Muscle of leg (tissue), 11 donors: ENCODE data around the gene KIF25. TPM values are rescaled to one million over a fixed set of nuclear protein-coding genes. Genes with fewer than 3 reads are reported as not detected.

ENCODE experiments used
- DNase-seq: peaks from one replicate; pipeline ENCODE4 v3.0.0; 2013
- H3K27ac ChIP-seq: one replicate; pipeline ENCODE4 v1.5.1; 2013; ENCODE audit warnings: mild to moderate bottlenecking, low read length, control low read depth
- H3K27me3 ChIP-seq: one replicate; pipeline ENCODE4 v1.6.1; 2013; ENCODE audit warnings: low read length; ENCODE audit not compliant: control insufficient read depth, insufficient read depth
- H3K36me3 ChIP-seq: one replicate; pipeline ENCODE4 v1.6.1; 2013; ENCODE audit warnings: low read length; ENCODE audit not compliant: control insufficient read depth, insufficient read depth
- H3K4me1 ChIP-seq: one replicate; pipeline ENCODE4 v1.6.1; 2013; ENCODE audit warnings: low read length; ENCODE audit not compliant: control insufficient read depth, insufficient read depth
- H3K4me3 ChIP-seq: one replicate; pipeline ENCODE4 v1.5.1; 2013; ENCODE audit warnings: low read length, control low read depth
- H3K9me3 ChIP-seq: replicated peaks from 2 replicates; pipeline ENCODE4 v1.6.1; 2013; ENCODE audit warnings: low read depth, low read length; ENCODE audit not compliant: control insufficient read depth
- WGBS: methylation state at CpG from one replicate; pipeline ENCODE4 v1.1.5; 2013; ENCODE audit warnings: missing lambda C conversion rate; ENCODE audit not compliant: insufficient coverage; 5-methylcytosine and 5-hydroxymethylcytosine counted together
- polyA plus RNA-seq, 8 donors: library from polyadenylated mRNA; unstranded; fragments of 120-200 nt; gene quantifications; one replicate each; pipeline versions ENCODE4 v1.2.1 to v1.2.3, GENCODE V29; 2013; ENCODE audit warnings: inconsistent platforms in 1 of 8, low replicate concordance in 1 of 8; ENCODE audit not compliant: insufficient read length in 8 of 8, insufficient read depth in 1 of 8
- total RNA-seq: library from RNA; stranded (reverse); fragments of 120-200 nt; gene quantifications from one replicate; pipeline ENCODE4 v1.2.4, GENCODE V29; 2013

Gene KIF25
- total and polyA plus RNA-seq, 9 donors, result 0.24 to 1.8 (median 0.69) TPM

DNA sequence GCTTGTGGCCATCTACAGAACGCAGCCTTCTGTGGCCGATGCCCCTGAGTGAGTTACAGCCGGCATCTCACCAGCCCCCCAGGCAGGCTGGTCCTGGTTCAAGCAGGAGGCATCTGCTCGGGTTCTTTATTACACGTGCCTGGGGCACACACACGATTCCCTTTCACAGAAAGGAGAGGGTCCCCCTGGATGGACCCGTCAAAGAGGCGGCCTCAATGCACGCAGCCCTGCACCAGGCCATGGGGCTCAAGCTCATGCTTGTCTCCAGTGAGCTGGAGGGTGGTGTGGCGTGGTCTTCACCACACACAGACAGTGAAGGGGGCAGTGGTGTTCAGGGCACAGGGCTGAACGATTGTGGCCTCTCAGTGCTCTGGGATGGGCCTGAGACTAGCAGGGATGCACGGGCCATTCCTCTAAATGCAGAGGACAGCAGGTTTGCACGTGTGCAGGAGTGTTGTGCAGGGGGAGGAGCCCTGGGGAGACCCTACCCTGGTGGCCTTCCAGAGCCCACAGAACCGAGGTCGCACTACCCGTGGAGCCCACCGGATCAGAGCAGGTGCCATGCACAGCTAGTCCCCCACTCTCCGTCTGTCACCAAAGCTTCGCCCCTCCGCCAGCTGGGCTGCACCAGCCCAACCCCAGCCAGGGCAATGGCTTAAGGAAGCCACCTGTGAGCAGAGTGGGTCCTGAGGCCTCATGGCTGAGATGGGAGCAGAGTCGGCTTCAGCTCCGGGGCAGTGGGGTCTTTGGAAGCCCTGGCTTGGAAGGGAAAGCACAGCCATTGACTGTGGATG is 58.4 kb downstream of the KIF25 start:
- WGBS, result 82% methylated on average over 22 of the region's 22 CpGs
- Histone ChIP-seq H3K9me3 (no peaks in the 10 kb centered on the region), H3K27me3 (peaks cover 2% of the 10 kb centered on the region), H3K27ac (no peak overlapping the region), H3K4me1 (peaks cover 34% of the 10 kb centered on the region), H3K36me3 (no peaks in the 10 kb centered on the region), H3K4me3 (no peak overlapping the region)
- DNase-seq, result no peak

DNA sequence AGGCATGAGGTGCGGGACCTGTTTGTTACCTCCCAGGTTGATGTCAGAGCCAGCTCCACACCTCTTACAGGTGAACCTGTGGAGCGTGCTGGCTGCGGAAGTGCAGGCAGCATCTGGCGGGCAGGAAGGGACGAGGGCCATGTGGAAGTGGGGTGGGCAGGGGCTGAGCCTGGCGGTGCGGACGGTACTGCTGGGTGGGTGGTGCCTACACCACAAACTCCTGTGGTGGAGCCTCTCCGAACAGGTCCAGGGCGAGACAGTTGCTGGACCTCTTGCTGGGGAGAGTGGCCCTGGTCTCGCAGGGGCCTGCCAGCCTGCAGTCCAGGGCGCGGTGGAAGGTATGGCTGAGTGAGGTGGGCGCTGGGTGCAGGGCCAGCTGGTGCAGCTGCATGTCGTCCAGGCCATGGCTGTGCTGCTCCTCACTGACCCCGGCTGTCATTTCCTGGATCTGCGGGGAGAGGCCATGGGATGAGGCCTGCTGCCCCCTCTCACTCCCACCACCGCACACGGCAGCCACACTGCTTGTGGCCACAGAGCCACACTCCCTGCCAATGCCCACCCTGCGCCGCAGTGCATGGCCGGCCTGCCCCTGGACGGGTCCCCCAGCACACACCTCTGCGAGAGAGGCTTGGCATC is 59.5 kb downstream of the KIF25 start:
- no peaks in the 10 kb centered on the region for H3K36me3 ChIP-seq
- peaks cover 2% of the 10 kb centered on the region for H3K27me3 ChIP-seq
- no peak overlapping the region for H3K27ac ChIP-seq
- 91% methylated on average over 23 of the region's 24 CpGs for WGBS
- no peak overlapping the region for H3K4me3 ChIP-seq
- H3K9me3 ChIP-seq, result no peaks in the 10 kb centered on the region
- H3K4me1 ChIP-seq, result peaks cover 43% of the 10 kb centered on the region
- no peak for DNase-seq

DNA sequence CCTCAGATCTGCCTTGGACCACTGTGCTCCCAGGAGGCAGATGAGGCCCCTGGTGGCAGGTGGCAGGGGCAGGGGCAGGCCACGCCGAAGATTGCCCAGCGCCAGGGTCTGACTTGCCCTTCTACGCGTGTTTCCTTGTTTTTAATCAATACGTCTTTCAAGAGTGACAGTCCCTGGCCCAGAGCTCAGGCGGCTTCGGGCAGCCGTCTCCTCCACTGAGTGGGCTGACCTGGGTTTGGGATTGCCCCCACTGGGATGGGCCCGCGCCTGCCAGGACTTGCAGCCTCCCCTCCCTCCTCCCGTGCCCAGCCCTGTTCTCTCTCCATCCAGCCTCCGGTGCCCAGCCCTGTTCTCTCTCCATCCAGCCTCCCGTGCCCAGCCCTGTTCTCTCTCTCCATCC is 60.4 kb downstream of the KIF25 start:
- Histone ChIP-seq H3K4me3 (no peak overlapping the region), H3K27ac (no peak overlapping the region), H3K9me3 (no peaks in the 10 kb centered on the region), H3K4me1 (peaks cover 45% of the 10 kb centered on the region), H3K36me3 (no peaks in the 10 kb centered on the region), H3K27me3 (peaks cover 2% of the 10 kb centered on the region)
- 88% methylated on average over 13 of the region's 14 CpGs for WGBS
- no peak for DNase-seq

DNA sequence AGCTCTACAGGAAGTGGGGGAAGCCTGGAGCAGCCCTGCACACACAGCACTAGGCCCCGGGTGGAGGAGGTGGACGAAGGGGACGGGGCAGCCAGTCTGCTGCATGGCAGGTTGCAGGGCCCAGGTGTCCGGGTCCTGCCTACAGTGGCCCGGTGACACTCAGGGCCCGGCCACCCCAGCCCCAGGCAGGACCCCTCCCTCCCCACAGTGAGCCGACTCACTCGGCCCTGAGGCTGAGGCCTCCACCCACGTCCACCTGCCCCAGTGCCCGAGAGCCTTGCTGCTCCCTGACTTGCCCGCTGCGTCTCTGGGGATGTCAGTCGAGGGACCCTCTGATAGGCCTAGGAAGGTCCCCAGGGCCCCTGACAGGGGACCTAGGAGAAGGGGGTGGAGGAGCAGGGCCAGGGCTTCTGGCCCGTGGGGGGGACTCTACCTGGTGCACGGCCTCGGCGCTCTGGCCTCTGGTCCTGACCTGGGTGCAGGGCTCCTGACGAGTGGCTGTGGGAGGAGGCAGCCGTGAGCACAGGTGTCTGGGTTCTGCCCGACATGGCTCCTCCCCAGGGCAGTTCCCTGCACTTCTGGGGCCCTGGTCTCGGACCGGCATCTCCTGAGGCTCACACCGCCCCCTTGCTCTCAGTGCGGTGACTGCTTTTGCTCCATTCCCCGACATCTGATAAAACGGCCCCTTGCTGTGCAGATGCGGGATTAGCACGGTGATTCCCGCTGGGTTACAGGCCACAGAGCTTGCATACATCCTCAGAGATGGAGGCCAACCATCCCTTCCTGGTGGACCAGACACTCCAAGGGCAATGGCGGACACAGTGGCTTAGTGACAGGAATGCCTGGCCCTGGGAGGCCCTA is 61.5 kb downstream of the KIF25 start:
- no peak overlapping the region for H3K27ac ChIP-seq
- H3K4me1 ChIP-seq, result peaks cover 41% of the 10 kb centered on the region
- H3K9me3 ChIP-seq, result no peaks in the 10 kb centered on the region
- DNase-seq, result no peak
- peaks cover 2% of the 10 kb centered on the region for H3K27me3 ChIP-seq
- H3K4me3 ChIP-seq, result no peak overlapping the region
- 76% methylated on average over 18 of the region's 30 CpGs for WGBS
- H3K36me3 ChIP-seq, result no peaks in the 10 kb centered on the region

DNA sequence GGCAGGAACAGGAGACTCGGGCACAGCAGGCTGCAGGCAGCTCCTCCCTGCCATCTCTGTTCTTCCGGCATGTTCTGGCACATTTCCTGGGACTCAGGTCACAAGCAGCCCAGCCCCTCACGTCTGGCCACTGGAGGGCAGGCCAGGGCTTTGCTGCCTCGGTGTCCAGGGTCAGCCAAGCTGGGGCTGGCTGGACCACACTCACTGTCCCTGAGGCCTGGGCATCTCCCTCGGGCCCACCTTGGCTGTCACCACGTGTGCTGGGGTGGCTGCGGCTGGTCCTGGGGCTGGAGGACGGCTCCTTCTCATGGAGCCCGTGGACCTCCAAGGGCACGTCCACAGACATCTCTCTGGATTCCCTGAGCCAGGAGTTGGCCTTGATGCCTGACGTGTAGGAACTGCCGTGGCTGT is 63.1 kb downstream of the KIF25 start:
- no peak overlapping the region for H3K27ac ChIP-seq
- no peaks in the 10 kb centered on the region for H3K36me3 ChIP-seq
- peak; percentile 87 for DNase-seq
- H3K9me3 ChIP-seq, result no peaks in the 10 kb centered on the region
- WGBS, result 41% methylated on average over 10 of the region's 12 CpGs
- peaks cover 25% of the 10 kb centered on the region for H3K4me1 ChIP-seq
- peaks cover 1% of the 10 kb centered on the region for H3K27me3 ChIP-seq
- no peak overlapping the region for H3K4me3 ChIP-seq

DNA sequence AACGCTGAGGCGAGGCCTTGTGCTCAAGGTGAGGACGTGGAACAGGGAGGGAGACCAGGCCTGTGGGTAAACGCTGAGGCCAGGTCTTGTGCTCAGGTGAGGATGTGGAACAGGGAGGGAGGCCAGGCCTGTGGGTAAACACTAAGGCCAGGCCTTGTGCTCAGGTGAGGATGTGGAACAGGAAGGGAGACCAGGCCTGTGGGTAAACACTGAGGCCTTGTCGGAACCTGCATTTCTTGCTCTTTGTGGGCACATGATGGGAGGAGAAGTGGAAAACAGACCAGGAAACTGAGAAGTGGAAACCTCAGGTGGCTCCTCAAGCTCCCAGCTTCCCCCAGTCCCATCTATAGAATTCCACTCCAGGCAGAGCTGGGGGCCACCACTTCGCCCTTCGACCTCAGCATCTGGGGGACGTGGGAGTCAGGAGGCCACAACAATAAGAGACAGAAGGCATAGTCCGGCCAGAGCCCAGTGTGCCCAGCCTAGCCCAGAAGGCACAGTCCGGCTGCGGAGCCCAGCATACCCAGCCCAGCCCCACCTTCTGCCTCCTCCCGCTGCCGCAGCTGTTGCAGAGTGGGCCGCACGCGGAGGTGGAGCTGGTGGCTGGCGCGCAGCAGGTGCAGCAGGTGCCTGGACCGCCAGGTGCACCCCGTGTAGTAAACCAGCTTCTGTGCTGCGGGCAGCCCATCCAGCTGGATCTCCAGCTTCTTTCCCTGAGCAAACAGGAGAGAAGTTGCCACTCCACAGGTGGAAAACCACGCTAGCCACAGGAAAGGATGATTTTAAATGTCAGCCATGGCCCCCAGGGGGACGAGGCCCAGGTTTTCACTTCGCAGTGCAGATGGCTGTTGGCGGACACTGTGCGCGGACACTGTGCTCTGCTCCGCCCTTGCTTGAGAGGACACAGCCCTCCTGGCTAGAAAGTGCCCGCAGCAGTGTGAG is 64.1 kb downstream of the KIF25 start:
- Histone ChIP-seq H3K27ac (no peak overlapping the region), H3K27me3 (no peaks in the 10 kb centered on the region), H3K9me3 (no peaks in the 10 kb centered on the region), H3K4me3 (no peak overlapping the region), H3K4me1 (peaks cover 17% of the 10 kb centered on the region), H3K36me3 (no peaks in the 10 kb centered on the region)
- no peak for DNase-seq
- WGBS, result 85% methylated on average over 28 of the region's 29 CpGs

DNA sequence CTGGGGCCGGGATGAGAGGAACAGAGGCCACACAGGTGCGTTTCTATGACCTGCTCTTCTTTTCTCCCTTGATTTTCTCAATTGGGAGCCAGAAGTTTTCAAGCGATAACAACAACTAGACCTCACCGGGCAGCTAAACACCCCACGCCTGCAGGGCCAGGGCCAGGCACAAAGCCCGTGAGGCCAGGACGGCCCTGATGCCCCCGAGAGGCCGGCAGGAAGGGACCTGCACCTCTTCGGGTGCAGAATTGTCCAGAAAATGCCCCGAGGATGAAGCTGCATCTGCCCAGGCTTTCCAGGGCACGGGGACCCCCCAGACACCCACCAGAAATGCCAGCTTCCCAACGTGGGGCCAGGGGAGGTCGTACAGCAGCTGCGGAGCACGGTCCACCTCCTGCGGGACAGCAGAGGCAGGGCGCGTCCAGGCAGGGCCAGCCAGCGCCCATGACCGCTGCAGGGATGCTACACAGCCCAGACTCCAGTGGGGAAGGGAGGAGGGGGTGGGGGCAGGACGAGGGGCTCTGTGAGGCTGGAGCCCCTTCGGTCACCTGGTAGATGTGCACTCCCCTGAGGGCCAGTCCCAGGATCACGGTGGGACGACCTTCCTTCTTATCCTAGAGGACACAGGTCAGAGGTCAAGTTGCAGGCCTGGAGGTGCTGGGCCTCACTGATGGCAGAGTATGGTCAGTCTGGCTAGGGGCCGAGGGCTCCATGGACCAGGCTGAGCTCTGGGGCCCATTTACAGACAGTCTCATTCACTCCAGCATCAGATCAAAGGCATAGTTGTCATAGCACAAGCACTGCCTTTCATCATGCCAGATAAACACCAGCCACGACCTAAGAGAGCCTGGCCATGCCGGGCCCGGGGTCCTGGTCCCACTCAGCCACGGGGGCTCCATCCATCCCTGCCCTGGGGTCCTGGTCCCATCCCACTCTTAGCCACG is 65.1 kb downstream of the KIF25 start:
- H3K27ac ChIP-seq, result no peak overlapping the region
- WGBS, result 80% methylated on average over 28 of the region's 31 CpGs
- no peak overlapping the region for H3K4me3 ChIP-seq
- peaks cover 19% of the 10 kb centered on the region for H3K4me1 ChIP-seq
- DNase-seq, result no peak
- no peaks in the 10 kb centered on the region for H3K27me3 ChIP-seq
- no peaks in the 10 kb centered on the region for H3K36me3 ChIP-seq
- no peaks in the 10 kb centered on the region for H3K9me3 ChIP-seq

DNA sequence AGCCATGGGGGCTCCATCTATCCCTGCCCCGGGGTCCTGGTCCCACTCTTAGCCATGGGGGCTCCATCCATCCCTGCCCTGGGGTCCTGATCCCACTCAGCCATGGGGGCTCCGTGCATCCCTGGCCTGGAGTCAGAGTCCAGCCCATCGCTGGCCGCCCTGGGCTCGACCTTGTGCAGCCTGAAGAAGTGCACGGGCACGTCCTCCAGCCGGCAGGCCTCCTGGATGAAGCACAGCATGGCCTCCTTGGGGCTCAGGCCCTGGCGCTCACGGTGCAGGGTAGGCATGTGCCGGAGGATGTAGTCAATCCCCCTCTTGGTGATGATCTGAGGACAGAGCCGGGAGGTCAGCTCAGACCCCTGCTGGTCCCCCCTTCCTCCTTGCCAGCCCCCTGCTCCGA is 66.0 kb downstream of the KIF25 start:
- H3K27me3 ChIP-seq, result no peaks in the 10 kb centered on the region
- no peak overlapping the region for H3K27ac ChIP-seq
- peaks cover 19% of the 10 kb centered on the region for H3K4me1 ChIP-seq
- no peak overlapping the region for H3K4me3 ChIP-seq
- no peaks in the 10 kb centered on the region for H3K36me3 ChIP-seq
- no peak for DNase-seq
- WGBS, result 92% methylated on average over 13 of the region's 13 CpGs
- H3K9me3 ChIP-seq, result no peaks in the 10 kb centered on the region
